SKM-1 treated with dmso at 0.1 percent for 144 hours (cell line): ENCODE results near the gene LRFN2.

ENCODE experiments used
- DNase-seq: peaks from one replicate; lab custom pipeline; 2025; ENCODE audit not compliant: unreplicated experiment; lab: John Stamatoyannopoulos, UW

The LRFN2 gene

DNA sequence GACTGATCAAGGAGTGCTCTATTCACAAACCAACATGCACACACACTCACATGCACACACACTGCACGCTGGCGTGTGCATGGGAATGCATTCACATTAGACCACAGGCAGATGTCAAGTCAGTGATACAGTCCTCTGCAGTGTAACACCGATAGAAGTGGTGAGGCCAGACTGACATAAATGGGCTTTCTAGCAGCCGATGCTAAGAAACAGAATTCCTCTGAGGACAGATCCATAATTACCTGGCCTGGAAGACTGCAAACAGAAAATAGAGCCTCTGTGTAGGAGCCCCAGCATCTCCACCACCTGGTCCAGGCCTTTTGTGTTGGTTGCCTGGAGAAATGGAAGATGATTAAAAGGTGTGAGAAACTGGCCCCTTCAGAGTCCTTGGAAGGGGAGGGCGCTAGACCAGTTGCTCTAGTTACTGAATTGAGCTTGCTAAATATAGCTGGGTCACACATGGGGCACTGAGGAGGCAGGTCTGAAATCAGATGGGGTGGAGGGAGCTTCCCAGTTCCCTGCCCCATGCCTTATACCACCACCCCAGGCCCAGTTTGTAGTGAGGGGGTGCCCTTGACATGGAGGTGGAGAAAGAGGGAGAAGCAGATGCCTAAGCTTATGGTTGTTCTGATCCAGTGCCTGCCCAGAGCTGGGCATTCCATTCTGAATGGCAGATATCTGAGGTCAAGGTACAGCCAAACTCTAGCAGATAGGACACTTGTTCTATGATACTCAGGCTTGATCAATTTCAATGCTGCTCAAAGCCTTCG, 233.8 kb downstream of the LRFN2 start:
- DNase-seq: no peak

DNA sequence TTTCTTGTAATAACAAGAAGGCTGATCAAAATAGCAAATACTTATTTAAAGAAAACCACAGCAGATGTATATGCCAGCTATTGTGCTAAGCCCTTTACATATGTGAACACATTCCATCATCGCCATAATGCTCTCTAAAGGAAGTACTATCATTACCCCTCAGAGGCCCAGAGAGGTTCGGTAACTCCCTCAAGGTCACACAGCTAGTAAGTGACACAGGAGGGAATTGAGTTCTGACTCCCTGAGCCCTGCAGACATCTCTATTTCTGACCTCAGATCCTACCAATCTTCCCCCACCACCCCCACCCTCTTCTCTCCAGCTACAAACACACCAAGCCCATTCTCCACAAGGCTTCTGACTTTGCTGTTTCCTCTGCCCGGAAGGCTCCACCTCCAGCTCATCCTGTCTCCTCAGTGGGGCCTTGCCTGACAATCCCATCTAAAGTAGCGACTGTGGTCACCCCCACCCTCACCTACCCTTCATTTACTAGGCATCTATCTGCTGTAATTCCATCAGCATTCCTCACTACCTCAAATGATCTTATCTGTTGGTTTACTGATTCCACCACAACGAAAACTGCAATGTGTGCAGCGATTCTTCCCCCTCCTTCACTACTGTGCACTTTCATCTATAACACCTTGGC, 234.5 kb downstream of the LRFN2 start:
- DNase-seq: no peak

DNA sequence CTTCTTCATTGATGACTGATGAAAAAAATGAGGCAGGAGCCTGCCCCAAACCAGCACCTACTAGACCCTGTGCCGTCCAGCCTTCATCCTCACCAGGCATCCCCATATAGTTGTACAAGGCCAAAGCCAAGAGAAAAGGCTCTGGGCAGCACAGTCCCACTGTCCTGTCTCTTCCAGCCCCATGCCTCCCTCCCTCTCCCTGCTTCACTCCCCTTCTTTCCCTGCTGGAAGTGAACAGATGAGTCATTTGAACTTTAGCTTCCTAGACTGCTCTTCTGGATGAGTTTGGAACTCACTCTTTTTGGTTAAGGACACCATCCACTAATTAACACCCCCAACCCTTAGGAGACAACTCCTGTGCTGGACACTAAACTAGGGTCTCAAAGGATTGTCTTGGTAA, 235.2 kb downstream of the LRFN2 start:
- no peak for DNase-seq

DNA sequence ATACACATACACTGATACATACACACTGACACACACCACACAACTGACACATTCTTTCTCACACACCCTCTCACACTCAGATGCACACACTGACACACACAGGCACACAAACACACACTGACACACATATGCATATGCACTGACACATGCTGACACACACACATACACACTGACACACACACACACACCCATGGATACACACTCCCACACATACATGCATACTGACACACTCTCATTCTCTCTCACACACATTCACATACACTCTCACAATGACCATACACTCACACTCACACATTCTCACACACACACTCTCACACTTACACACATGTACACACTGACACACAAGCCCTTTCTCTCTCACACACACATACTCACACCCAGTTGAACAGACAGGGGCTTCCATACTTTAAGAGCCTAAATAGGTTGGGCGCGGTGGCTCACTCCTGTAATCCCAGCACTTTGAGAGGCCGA, 236.4 kb downstream of the LRFN2 start:
- no peak for DNase-seq

DNA sequence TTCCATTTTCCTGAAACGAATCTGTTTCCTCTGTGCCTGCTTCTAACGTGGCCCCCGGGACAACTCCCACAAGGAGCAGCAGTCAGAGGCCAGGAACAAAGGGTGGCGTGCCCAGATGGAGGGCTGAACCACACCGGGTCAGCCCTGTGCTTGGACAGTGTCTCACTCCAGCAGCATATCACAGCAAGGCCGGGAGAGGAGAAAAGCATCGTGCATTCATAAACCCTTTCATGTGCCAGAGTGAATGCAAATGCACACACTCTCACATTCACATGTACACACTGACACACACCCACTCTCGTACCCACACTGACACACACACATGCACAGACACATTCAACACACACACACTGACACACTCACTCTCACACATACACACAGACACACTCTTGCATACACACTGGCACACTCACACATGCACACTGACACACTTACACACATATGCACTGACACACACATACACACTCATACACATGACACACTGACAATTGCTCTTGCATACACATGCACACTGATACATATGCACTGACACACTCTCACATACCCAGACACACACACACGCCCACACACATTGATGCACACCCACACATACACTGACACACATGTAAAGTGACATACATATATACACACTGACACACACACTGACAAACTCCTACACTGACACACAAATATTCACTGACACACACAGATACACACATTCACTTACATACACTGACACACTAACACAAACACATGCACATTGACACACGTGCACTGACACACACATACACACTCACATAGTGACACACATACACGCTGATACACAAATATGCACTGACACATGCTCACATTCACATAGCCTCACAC, 237.0 kb downstream of the LRFN2 start:
- DNase-seq: no peak

DNA sequence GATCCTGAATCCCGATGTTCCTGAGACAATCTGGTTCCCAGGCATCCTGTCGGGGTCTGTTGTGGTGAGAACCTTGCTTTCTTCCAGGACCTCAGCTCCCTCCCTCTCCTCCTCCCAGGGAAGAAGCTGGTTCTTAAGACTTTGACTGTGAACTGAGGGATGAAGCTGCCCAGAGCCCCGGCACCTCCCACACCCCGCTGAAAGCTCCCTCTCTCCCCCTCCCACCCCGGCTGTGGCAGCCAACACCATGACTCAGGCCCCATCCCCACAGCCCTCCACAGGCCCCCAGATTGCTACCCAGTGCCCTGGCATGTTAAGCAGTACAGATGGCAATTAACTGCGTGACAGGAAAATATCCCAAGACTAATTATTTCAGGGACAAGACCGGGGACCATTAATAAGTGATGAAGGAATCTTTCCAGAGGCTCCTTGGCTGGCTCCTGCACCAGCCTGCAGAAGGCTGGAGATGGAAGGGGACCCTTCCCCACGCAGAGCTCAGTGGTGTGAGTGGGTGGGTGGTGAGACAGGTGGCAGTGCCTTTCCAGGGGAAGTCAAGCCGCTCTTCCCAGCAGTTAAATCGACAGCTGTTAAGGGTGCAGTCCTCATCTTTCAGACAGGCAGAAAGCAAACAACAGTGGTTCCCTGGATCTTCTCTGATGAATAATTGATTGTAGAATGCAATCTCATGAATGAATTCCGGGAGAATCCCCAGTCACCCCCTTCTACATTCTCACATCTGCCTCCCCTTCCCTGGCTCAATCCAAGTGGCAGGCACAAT, 237.9 kb downstream of the LRFN2 start:
- DNase-seq: no peak

DNA sequence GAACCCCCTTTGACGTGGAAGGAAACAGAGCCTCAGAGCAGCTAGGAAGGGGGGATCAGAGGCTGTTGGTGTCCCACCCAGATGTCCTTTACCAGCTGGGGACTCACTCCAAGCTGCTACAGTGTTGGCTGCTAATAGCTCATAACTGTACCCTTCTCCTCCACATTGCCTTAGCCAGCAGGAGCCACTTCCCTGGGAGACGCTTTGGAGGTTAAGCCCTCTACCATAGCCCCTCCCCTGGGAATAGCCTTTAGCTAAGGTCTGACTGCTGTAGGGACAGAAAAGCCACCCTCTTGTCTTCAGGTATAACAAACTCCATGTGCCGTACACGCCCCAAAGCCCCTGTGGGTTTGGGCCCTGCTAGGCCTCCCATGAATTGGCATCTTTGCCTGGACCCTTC, 238.6 kb downstream of the LRFN2 start:
- no peak for DNase-seq

DNA sequence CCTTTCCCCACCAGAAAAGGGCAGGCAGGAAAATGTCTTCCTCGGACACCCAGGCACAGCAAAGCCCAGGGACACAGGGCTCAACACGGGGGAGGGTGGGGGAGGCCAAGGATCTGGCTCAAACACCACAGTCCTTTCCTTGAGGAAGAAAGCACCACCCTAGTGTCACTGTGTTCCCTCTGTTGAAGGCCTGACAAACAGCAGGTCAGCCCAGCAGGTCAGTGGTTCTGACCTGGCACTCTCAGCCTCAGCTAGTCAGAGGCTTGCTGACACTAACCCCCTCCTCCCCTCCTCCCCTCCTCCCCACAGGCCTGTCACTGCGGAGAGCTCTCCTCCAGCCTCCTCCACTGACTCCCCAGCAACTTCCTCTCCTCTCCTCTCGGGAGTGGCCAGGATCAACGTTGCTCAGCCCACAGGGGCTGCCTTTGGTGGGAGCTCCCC, 239.6 kb downstream of the LRFN2 start:
- no peak for DNase-seq

DNA sequence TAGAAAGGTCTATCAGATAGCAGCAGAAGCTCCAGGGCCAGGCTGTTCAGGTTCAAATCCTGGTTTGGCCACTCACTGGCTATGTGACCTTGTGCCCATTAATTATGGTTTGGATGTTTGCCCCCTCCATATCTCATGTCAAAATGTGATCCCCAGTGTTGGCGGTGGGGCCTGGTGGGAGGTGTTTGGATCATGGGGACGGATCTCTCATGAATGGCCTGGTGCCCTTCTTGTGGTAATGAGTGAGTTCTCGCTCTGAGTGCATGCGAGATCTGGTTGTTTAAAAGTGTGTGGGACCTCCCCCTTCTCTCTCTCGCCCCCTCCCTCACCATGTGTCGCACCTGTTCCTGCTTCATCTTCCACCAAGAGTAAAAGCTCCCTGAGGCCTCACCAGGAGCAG, 240.9 kb downstream of the LRFN2 start:
- DNase-seq: no peak

DNA sequence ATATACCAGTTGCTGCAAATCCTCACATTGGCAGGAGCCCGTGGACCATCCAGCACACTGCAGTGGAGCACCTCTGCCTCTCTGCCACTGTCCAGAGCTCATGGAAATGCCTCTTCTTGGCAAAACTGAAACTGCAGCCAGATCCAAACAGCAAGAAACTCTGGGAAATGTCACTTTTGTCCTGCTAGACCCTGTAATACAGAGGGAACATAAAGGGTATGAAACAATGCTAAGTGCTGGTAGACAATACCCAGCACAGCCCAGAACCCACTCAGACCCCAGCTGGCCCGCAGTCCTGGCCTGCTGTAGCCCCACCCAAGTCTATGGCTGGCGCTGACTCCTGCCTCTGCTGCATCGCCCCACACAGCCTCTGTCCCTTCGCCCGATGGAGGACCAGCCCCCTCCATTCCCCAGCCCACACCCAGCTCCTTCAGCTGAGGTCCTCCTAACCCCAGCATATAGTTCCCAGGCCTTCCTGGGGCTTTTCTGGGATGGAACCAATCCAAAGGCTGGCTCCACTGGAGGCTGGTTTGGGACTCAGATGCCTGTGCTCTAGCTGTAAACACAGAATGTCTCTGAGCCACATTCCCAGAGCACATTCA, 242.5 kb downstream of the LRFN2 start:
- no peak for DNase-seq

DNA sequence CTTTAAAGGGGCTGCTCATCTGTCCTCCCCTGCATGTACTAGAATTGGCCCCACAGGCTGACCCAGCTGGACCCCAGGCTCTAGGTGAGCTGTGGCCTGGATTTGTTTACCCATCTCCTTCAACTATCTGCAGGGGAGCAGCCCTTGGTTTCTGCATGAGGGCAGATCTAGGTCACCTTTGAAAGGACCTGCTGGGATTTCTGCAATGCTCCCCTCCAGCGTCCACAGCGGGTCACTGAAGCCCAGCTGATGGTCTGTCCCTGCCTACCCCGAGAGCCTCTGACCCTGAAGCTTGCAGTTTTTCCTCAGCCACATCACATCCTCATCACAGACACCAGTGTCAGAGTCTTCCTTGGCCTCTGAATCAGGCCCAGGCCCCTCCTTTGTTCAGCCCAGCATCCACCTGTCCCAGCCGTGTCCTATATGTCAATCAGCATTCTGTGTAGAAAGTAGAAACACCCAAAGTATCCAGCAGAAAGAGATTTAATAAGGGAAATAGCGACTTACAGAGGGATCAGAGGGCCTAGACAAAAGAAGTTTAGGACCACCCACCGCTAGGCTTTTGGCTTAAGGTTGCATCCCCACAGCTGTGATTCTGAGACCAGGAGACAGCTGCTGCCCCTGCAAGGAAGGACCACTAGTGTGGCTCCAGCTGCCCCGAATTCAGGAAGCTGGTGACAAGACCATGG, 243.1 kb downstream of the LRFN2 start:
- DNase-seq: no peak

DNA sequence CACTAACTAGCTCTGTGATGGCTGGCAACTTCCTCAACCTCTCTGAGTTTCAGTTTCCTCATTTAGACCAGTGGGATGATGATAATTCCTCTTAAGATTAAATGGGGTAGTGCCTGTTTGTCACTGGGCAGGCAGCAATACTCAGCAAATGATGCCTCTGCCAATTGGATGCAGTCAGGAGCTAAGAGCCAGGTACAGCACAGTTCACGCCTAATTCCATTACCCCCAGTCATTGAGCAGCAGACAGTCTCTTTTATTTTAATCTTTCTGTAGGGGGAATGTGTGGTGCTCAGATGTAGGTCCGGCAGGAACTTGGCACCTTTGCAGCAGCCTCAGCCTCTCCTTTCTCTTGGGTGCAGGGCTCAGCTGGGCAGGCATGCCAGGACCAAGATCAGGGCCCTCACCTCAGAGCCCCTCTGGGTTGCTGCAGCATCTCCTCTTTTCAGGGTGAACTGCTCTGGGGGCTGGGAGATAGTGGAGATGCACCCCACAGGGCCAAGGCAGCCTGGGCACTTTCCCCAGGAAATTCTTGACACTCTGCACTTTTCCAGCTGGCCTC, 243.8 kb downstream of the LRFN2 start:
- no peak for DNase-seq

DNA sequence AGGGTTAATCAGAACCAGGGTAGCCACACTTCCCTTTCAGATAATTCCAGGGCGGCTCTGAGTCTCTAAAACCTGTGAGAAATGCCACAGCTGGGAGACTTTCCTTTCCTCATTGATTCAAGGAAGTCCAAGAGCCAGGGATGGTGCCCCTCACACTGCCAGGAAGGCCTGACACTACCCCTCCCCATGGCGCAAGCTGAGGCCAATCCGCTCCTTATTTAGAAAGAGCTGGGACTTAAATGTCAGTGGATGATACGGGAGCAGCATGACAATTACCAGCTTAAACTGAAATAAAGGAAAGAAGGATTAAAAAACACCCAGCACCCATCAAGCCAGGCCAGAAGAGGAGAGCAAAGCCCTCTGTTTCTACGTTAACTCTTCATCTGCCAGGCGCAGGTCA, 244.4 kb downstream of the LRFN2 start:
- DNase-seq: no peak

DNA sequence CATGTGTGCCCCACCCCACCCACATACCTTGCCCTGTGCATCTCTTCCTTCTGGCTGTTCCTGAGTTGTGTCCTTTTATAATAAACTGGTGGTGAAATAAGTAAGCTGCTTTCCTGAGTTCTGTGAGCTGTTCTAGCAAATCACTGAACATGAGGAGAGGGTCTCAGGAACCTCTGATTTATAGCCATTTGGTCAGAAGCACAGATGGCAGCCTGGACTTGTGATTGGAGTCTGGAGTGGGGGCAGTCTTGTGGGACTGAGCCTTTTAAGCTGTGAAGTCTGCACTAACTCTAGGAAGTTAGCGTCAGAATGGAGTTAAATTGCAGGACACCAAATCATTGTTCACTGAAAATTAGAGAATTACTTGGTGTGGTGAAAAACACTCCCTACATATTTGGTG, 245.4 kb downstream of the LRFN2 start:
- no peak for DNase-seq
